ENCODE data around the gene NAALADL2. TPM values are rescaled to one million over a fixed set of nuclear protein-coding genes. Genes with fewer than 3 reads are reported as not detected.
"Not testable (repeated sequence)": the region's sequence is repeated elsewhere in the genome, so short reads cannot be mapped to it uniquely, and the experiment has no call there.

The NAALADL2 gene
- total RNA-seq, 1 experiment from 2014 or later, result 2.7 TPM

DNA sequence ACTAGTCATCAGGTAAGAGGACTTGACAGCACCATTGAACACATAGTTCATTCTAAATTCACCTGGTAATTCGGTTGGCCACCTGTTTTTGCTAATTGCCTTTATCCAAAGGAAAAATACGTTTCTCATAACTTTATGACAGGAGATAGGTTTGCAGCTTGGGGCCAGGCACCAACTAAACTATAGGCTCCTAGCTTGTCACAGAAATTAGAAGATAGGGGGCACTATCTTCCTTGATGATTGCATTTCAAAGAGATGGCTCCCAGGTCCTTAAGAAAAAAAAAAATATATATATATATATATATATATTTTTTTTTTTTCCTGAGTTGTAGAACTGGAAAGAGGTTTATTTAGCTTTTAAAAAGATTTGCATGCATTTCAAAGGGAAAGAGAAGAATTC is 563.6 kb downstream of the NAALADL2 start:
- ChIA-PET POLR2A (no interaction called here), CTCF (no interaction called here)
- no peak overlapping the region for H3K27ac ChIP-seq (ENCODE audit: low read length)
- no peaks in the 10 kb centered on the region for H3K9me3 ChIP-seq (ENCODE audit: control insufficient read depth, insufficient read depth, low read depth, low read length)
- no peaks in the 10 kb centered on the region for H3K27me3 ChIP-seq (ENCODE audit: control insufficient read depth, insufficient read depth, low read length)
- TF ChIP-seq, protein P1, sequence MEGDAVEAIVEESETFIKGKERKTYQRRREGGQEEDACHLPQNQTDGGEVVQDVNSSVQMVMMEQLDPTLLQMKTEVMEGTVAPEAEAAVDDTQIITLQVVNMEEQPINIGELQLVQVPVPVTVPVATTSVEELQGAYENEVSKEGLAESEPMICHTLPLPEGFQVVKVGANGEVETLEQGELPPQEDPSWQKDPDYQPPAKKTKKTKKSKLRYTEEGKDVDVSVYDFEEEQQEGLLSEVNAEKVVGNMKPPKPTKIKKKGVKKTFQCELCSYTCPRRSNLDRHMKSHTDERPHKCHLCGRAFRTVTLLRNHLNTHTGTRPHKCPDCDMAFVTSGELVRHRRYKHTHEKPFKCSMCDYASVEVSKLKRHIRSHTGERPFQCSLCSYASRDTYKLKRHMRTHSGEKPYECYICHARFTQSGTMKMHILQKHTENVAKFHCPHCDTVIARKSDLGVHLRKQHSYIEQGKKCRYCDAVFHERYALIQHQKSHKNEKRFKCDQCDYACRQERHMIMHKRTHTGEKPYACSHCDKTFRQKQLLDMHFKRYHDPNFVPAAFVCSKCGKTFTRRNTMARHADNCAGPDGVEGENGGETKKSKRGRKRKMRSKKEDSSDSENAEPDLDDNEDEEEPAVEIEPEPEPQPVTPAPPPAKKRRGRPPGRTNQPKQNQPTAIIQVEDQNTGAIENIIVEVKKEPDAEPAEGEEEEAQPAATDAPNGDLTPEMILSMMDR (IDR thresholded peaks at IDR 0.05), result no peak
- TF ChIP-seq, protein P2, sequence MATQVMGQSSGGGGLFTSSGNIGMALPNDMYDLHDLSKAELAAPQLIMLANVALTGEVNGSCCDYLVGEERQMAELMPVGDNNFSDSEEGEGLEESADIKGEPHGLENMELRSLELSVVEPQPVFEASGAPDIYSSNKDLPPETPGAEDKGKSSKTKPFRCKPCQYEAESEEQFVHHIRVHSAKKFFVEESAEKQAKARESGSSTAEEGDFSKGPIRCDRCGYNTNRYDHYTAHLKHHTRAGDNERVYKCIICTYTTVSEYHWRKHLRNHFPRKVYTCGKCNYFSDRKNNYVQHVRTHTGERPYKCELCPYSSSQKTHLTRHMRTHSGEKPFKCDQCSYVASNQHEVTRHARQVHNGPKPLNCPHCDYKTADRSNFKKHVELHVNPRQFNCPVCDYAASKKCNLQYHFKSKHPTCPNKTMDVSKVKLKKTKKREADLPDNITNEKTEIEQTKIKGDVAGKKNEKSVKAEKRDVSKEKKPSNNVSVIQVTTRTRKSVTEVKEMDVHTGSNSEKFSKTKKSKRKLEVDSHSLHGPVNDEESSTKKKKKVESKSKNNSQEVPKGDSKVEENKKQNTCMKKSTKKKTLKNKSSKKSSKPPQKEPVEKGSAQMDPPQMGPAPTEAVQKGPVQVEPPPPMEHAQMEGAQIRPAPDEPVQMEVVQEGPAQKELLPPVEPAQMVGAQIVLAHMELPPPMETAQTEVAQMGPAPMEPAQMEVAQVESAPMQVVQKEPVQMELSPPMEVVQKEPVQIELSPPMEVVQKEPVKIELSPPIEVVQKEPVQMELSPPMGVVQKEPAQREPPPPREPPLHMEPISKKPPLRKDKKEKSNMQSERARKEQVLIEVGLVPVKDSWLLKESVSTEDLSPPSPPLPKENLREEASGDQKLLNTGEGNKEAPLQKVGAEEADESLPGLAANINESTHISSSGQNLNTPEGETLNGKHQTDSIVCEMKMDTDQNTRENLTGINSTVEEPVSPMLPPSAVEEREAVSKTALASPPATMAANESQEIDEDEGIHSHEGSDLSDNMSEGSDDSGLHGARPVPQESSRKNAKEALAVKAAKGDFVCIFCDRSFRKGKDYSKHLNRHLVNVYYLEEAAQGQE (IDR thresholded peaks at IDR 0.05; ENCODE audit: insufficient read depth in 1 of 2, low read depth in 2 of 2, low read length in 1 of 2), result no peak
- TF ChIP-seq TCF7L2 (IDR thresholded peaks at IDR 0.05; ENCODE audit: low read depth, low read length), result no peak
- TF ChIP-seq POLR2AphosphoS5 (IDR thresholded peaks at IDR 0.05; ENCODE audit: low read depth, low read length), result no peak
- TF ChIP-seq SIN3A (IDR thresholded peaks at IDR 0.05; ENCODE audit: borderline replicate concordance, insufficient read depth, low read depth, low read length), result no peak
- DNase-seq (ENCODE audit: low read depth, low spot score), result no peak
- in situ Hi-C loops (cut with HindIII; ENCODE audit: low pct_unique_long_range_greater_than_20kb, low sequenced_read_pairs), result no loop called here
- no peaks in the 10 kb centered on the region for H3K36me3 ChIP-seq (ENCODE audit: control insufficient read depth, insufficient read depth, low read length)
- H3K4me3 ChIP-seq (ENCODE audit: low read depth in 2 of 2, low read length in 2 of 2), result no peak overlapping the region
- H3K4me1 ChIP-seq (ENCODE audit: control insufficient read depth, insufficient read depth, low read length), result no peaks in the 10 kb centered on the region
- ATAC-seq, result no peak
- intact Hi-C loops (cut with micrococcal nuclease; ENCODE audit: unreplicated experiment), result no loop called here
- BruUV-seq (replicated peaks), result no TSS peak

DNA sequence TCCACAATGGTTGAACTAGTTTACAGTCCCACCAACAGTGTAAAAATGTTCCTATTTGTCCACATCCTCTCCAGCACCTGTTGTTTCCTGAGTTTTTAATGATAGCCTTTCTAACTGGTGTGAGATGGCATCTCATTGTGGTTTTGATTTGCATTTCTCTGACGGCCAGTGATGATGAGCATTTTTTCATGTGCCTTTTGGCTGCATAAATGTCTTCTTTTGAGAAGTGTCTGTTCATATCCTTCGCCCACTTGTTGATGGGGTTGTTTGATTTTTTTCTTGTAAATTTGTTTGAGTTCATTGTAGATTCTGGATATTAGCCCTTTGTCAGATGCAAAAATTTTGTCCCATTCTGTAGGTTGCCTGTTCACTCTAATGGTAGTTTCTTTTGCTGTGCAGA is 564.7 kb downstream of the NAALADL2 start:
- ATAC-seq; H3K27me3 ChIP-seq (ENCODE audit: control insufficient read depth, insufficient read depth, low read length); POLR2A ChIA-PET; intact Hi-C loops (cut with micrococcal nuclease; ENCODE audit: unreplicated experiment); CTCF ChIA-PET; in situ Hi-C loops (cut with HindIII; ENCODE audit: low pct_unique_long_range_greater_than_20kb, low sequenced_read_pairs); BruUV-seq (replicated peaks); H3K4me3 ChIP-seq (ENCODE audit: low read depth in 2 of 2, low read length in 2 of 2); H3K9me3 ChIP-seq (ENCODE audit: control insufficient read depth, insufficient read depth, low read depth, low read length); H3K4me1 ChIP-seq (ENCODE audit: control insufficient read depth, insufficient read depth, low read length); DNase-seq (ENCODE audit: low read depth, low spot score); H3K36me3 ChIP-seq (ENCODE audit: control insufficient read depth, insufficient read depth, low read length); H3K27ac ChIP-seq (ENCODE audit: low read length): not testable (repeated sequence)

DNA sequence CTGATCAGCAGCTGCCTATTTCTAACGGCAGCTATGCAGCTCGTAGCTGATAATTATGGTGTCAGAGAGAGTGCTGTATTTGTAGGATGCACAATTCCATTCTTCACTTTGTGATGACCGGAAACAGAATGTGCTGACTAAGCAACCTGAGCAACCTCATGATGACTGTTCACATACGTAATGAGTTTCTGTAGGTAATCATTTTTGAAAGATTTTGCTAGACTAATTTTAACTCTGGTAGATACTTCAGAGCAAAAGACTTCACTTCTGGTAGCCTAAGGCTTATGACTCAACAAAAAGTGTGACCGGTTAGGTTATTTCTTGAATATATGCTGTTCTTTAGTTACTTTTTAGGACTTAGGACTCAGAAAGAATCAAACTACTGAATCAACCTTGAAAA is 567.7 kb downstream of the NAALADL2 start:
- Histone ChIP-seq H3K9me3 (ENCODE audit: control insufficient read depth, insufficient read depth, low read depth, low read length) (no peaks in the 10 kb centered on the region), H3K27ac (ENCODE audit: low read length) (no peak overlapping the region), H3K4me1 (ENCODE audit: control insufficient read depth, insufficient read depth, low read length) (no peaks in the 10 kb centered on the region), H3K4me3 (ENCODE audit: low read depth in 2 of 2, low read length in 2 of 2) (no peak overlapping the region), H3K27me3 (ENCODE audit: control insufficient read depth, insufficient read depth, low read length) (no peaks in the 10 kb centered on the region), H3K36me3 (ENCODE audit: control insufficient read depth, insufficient read depth, low read length) (no peaks in the 10 kb centered on the region)
- no peak for ATAC-seq
- ChIA-PET POLR2A (no interaction called here), CTCF (no interaction called here)
- no TSS peak for BruUV-seq (replicated peaks)
- in situ Hi-C loops (cut with HindIII; ENCODE audit: low pct_unique_long_range_greater_than_20kb, low sequenced_read_pairs) (no loop called here), intact Hi-C loops (cut with micrococcal nuclease; ENCODE audit: unreplicated experiment) (no loop called here)
- no peak for DNase-seq (ENCODE audit: low read depth, low spot score)
- TF ChIP-seq, protein P2 (IDR thresholded peaks at IDR 0.05; ENCODE audit: insufficient read depth in 1 of 2, low read depth in 2 of 2, low read length in 1 of 2), result no peak
- TF ChIP-seq, protein P1 (IDR thresholded peaks at IDR 0.05), result no peak
